Glutamatergic neuron (in vitro differentiated cells): ENCODE data around the gene DOC2B. TPM values are rescaled to one million over a fixed set of nuclear protein-coding genes. Genes with fewer than 3 reads are reported as not detected.

Experiments
- DNase-seq: peaks from one replicate; pipeline ENCODE4 v3.0.0; 2022
- H3K27ac Mint-ChIP-seq: one replicate; pipeline ENCODE4 v1.8.0; 2020; ENCODE audit warnings: mild to moderate bottlenecking, mixed read lengths, inconsistent platforms; ENCODE audit not compliant: unreplicated experiment
- H3K27me3 Mint-ChIP-seq: one replicate; pipeline ENCODE4 v1.8.0; 2020; ENCODE audit warnings: mild to moderate bottlenecking, moderate library complexity, mixed read lengths, inconsistent platforms; ENCODE audit not compliant: unreplicated experiment
- H3K36me3 Mint-ChIP-seq: one replicate; pipeline ENCODE4 v1.8.0; 2020; ENCODE audit warnings: mild to moderate bottlenecking, mixed read lengths, inconsistent platforms; ENCODE audit not compliant: unreplicated experiment
- H3K4me1 Mint-ChIP-seq: one replicate; pipeline ENCODE4 v1.8.0; 2020; ENCODE audit warnings: mild to moderate bottlenecking, low read depth, mixed read lengths, inconsistent platforms; ENCODE audit not compliant: unreplicated experiment
- H3K4me3 Mint-ChIP-seq: one replicate; pipeline ENCODE4 v1.8.0; 2020; ENCODE audit warnings: mild to moderate bottlenecking, mixed read lengths, inconsistent platforms; ENCODE audit not compliant: unreplicated experiment
- H3K9me3 Mint-ChIP-seq: one replicate; pipeline ENCODE4 v1.8.0; 2020; ENCODE audit warnings: mild to moderate bottlenecking, moderate library complexity, mixed read lengths, inconsistent platforms; ENCODE audit not compliant: unreplicated experiment
- CTCF ChIP-seq: fragments of 200-600 bp; sonication (generic); IDR thresholded peaks from one replicate; pipeline ENCODE4 v1.5.0; 2021; ENCODE audit not compliant: partially characterized antibody, unreplicated experiment
- total RNA-seq: library from RNA; stranded (reverse); fragmentation: NEBNext Ultra II Directional; extraction: Animal tissue kit (Norgen Biotek cat#: 25700); gene quantifications from one replicate; pipeline ENCODE4 v1.2.1, GENCODE V29; 2021; ENCODE audit not compliant: unreplicated experiment

Gene DOC2B
- total RNA-seq, 1 donor from 2014 or later = 109 TPM

- peaks cover 5% of the 10 kb centered on the region for H3K4me1 Mint-ChIP-seq
- H3K27ac Mint-ChIP-seq = no peak overlapping the region
- peaks cover 11% of the 10 kb centered on the region for H3K36me3 Mint-ChIP-seq
- peaks cover 8% of the 10 kb centered on the region for H3K9me3 Mint-ChIP-seq
- peaks cover 8% of the 10 kb centered on the region for H3K27me3 Mint-ChIP-seq
- DNase-seq = no peak
- no peak for TF ChIP-seq CTCF
- peak overlapping the region; percentile 82 for H3K4me3 Mint-ChIP-seq
Measured at GRCh38 chr17:214881-215331, 33.5 kb upstream of the DOC2B start.

- peaks cover 8% of the 10 kb centered on the region for H3K27me3 Mint-ChIP-seq
- H3K27ac Mint-ChIP-seq = no peak overlapping the region
- DNase-seq = no peak
- H3K36me3 Mint-ChIP-seq = peaks cover 17% of the 10 kb centered on the region
- H3K9me3 Mint-ChIP-seq = peaks cover 10% of the 10 kb centered on the region
- no peak overlapping the region for H3K4me3 Mint-ChIP-seq
- no peak for TF ChIP-seq CTCF
- H3K4me1 Mint-ChIP-seq = peaks cover 5% of the 10 kb centered on the region
Measured at GRCh38 chr17:213286-214105, 32.0 kb upstream of the DOC2B start.

GRCh38 chr17:210402-210801, 29.0 kb upstream of the DOC2B start:
- DNase-seq = no peak
- Mint-ChIP-seq H3K27ac (no peak overlapping the region), H3K9me3 (peaks cover 14% of the 10 kb centered on the region), H3K36me3 (peaks cover 27% of the 10 kb centered on the region), H3K4me3 (no peak overlapping the region), H3K27me3 (peaks cover 12% of the 10 kb centered on the region), H3K4me1 (peaks cover 4% of the 10 kb centered on the region)
- no peak for TF ChIP-seq CTCF

- Mint-ChIP-seq H3K9me3 (peaks cover 16% of the 10 kb centered on the region), H3K4me3 (no peak overlapping the region), H3K27me3 (peaks cover 7% of the 10 kb centered on the region), H3K4me1 (peaks cover 1% of the 10 kb centered on the region), H3K27ac (no peak overlapping the region), H3K36me3 (peaks cover 27% of the 10 kb centered on the region)
- no peak for DNase-seq
- no peak for TF ChIP-seq CTCF
Measured at GRCh38 chr17:208429-208828, 27.0 kb upstream of the DOC2B start.

- Mint-ChIP-seq H3K9me3 (peaks cover 16% of the 10 kb centered on the region), H3K4me1 (peaks cover 1% of the 10 kb centered on the region), H3K36me3 (peaks cover 27% of the 10 kb centered on the region), H3K4me3 (no peak overlapping the region), H3K27me3 (peaks cover 7% of the 10 kb centered on the region), H3K27ac (no peak overlapping the region)
- TF ChIP-seq CTCF = no peak
- no peak for DNase-seq
Measured at GRCh38 chr17:207775-208174, 26.3 kb upstream of the DOC2B start.
